GM23248 (cell line): Measurements from ENCODE around the gene SMCHD1.

Experiments used
- EZH2 ChIP-seq: fragments of 200-600 bp; sonication (generic); IDR thresholded peaks from 2 replicates; pipeline ENCODE4 v1.6.1; 2018; ENCODE audit warnings: antibody characterized with exemption, mild to moderate bottlenecking; ENCODE audit not compliant: insufficient read depth, poor library complexity, severe bottlenecking
- EZH2phosphoT487 ChIP-seq: fragments of 200-600 bp; sonication (generic); IDR thresholded peaks from 2 replicates; pipeline ENCODE4 v1.6.1; 2018; ENCODE audit warnings: antibody characterized with exemption, moderate library complexity, mild to moderate bottlenecking, low read depth; ENCODE audit not compliant: insufficient read depth

- no peak for TF ChIP-seq EZH2phosphoT487
- no peak for TF ChIP-seq EZH2
Observed at GRCh38 chr18:2612996-2613395, 42.5 kb upstream of the SMCHD1 start.
